Measurements from ENCODE around the gene ANLN. TPM values are rescaled to one million over a fixed set of nuclear protein-coding genes. Genes with fewer than 3 reads are reported as not detected.

The ANLN gene
- polyA plus RNA-seq, 1 donor (not counting 4 experiments of a cell fraction or from before 2014, with no cell fraction given): 65.8 TPM

DNA sequence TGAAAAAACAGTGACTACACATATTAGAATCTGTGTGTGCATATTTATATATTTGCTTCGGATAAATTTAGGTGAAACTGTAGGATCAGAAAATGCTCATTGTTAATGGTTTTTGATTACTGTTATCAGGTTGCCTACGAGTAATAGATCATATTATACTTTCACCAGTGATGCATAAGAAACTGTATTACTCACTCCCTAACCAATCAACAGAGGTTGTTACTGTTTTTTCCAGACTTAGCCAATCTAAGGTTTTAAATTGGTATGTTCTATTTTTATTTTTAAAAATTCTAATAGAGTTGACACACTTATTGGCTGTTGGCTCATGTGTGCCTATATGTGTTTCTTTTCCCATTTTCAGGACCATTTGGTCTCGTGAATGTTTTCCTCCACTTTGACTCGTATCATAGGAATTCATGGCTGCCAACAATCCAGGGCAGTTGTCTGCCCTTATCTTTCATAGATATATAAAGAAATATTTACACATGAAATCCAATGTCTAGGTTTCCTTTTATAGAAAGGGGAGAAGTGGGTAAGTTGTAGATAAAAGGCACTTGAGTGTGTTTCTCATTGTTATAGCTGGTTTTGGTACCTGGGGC, 59.2 kb downstream of the ANLN start:
- TF ChIP-seq EZH2 (IDR thresholded peaks at IDR 0.05; ENCODE audit: low read length): no peak
- TF ChIP-seq, protein P1, sequence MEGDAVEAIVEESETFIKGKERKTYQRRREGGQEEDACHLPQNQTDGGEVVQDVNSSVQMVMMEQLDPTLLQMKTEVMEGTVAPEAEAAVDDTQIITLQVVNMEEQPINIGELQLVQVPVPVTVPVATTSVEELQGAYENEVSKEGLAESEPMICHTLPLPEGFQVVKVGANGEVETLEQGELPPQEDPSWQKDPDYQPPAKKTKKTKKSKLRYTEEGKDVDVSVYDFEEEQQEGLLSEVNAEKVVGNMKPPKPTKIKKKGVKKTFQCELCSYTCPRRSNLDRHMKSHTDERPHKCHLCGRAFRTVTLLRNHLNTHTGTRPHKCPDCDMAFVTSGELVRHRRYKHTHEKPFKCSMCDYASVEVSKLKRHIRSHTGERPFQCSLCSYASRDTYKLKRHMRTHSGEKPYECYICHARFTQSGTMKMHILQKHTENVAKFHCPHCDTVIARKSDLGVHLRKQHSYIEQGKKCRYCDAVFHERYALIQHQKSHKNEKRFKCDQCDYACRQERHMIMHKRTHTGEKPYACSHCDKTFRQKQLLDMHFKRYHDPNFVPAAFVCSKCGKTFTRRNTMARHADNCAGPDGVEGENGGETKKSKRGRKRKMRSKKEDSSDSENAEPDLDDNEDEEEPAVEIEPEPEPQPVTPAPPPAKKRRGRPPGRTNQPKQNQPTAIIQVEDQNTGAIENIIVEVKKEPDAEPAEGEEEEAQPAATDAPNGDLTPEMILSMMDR (optimal IDR thresholded peaks at IDR 0.05 in 1 of 3, IDR thresholded peaks at IDR 0.05 in 1 of 3, conservative IDR thresholded peaks at IDR 0.05 in 1 of 3; ENCODE audit: extremely low read depth in 1 of 3, insufficient read depth in 2 of 3, low read length in 3 of 3): no peak
- Histone ChIP-seq H3K9me1 (ENCODE audit: control insufficient read depth, extremely low read depth, insufficient read depth, low read length) (no peaks in the 10 kb centered on the region), H4K20me1 (ENCODE audit: control insufficient read depth, extremely low read depth, insufficient read depth, low read length) (no peaks in the 10 kb centered on the region), H3K9ac (ENCODE audit: control insufficient read depth, extremely low read depth, insufficient read depth, low read length) (no peak overlapping the region), H3K27ac (ENCODE audit: control insufficient read depth, insufficient read depth, low read length) (no peak overlapping the region), H3K36me3 (ENCODE audit: control insufficient read depth in 2 of 2, extremely low read depth in 1 of 2, insufficient read depth in 2 of 2, low read length in 2 of 2) (peaks cover 5 to 40% of the 10 kb centered on the region in 2 experiments), H3K4me2 (ENCODE audit: control insufficient read depth, extremely low read depth, insufficient read depth, low read depth, low read length) (no peak overlapping the region), H3K9me3 (ENCODE audit: control insufficient read depth, low read depth, low read length) (no peaks in the 10 kb centered on the region), H2AFZ (ENCODE audit: control insufficient read depth, low read length) (no peak overlapping the region), H3K79me2 (ENCODE audit: control insufficient read depth, insufficient read depth, low read length) (no peaks in the 10 kb centered on the region), H3K4me3 (ENCODE audit: control insufficient read depth in 2 of 3, extremely low read depth in 1 of 3, insufficient read depth in 2 of 3, low read depth in 1 of 3, low read length in 3 of 3) (no peak overlapping the region), H3K4me1 (ENCODE audit: control insufficient read depth, extremely low read depth, insufficient read depth, low read length) (peaks cover 3% of the 10 kb centered on the region), H3K27me3 (ENCODE audit: control insufficient read depth, extremely low read depth, insufficient read depth, low read length) (no peaks in the 10 kb centered on the region)
- DNase-seq (ENCODE audit: low read depth, low spot score) (no peak), FAIRE-seq (no peak)
- dilution Hi-C loops (cut with MboI; ENCODE audit: extremely low pct_ligation_motif_present, low sequenced_read_pairs): no loop called here

DNA sequence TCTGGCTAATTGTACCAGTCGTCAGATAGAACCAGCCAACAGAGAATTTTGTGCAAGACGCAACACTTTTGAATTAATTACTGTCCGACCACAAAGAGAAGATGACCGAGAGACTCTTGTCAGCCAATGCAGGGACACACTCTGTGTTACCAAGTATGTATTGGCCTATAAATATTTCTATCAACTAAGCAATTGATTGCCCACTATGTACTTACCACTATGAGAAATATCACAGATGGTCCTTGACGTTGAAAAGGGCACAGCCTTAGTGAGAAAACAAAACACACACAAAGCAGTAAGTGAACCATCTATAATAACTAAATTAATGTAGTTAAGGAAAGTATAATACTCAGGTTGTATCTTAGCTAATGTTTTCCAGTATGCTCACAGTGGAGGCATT, 60.0 kb downstream of the ANLN start:
- FAIRE-seq (no peak), DNase-seq (ENCODE audit: low read depth, low spot score) (no peak)
- H3K9me1 ChIP-seq (ENCODE audit: control insufficient read depth, extremely low read depth, insufficient read depth, low read length): no peaks in the 10 kb centered on the region
- no peaks in the 10 kb centered on the region for H3K9me3 ChIP-seq (ENCODE audit: control insufficient read depth, low read depth, low read length)
- H3K36me3 ChIP-seq (ENCODE audit: control insufficient read depth in 2 of 2, extremely low read depth in 1 of 2, insufficient read depth in 2 of 2, low read length in 2 of 2): peaks cover 5 to 40% of the 10 kb centered on the region in 2 experiments
- no peak overlapping the region for H3K27ac ChIP-seq (ENCODE audit: control insufficient read depth, insufficient read depth, low read length)
- H4K20me1 ChIP-seq (ENCODE audit: control insufficient read depth, extremely low read depth, insufficient read depth, low read length): no peaks in the 10 kb centered on the region
- no peak for TF ChIP-seq EZH2 (IDR thresholded peaks at IDR 0.05; ENCODE audit: low read length)
- TF ChIP-seq, protein P1 (optimal IDR thresholded peaks at IDR 0.05 in 1 of 3, IDR thresholded peaks at IDR 0.05 in 1 of 3, conservative IDR thresholded peaks at IDR 0.05 in 1 of 3; ENCODE audit: extremely low read depth in 1 of 3, insufficient read depth in 2 of 3, low read length in 3 of 3): no peak
- no peak overlapping the region for H3K9ac ChIP-seq (ENCODE audit: control insufficient read depth, extremely low read depth, insufficient read depth, low read length)
- H3K4me1 ChIP-seq (ENCODE audit: control insufficient read depth, extremely low read depth, insufficient read depth, low read length): peaks cover 3% of the 10 kb centered on the region
- dilution Hi-C loops (cut with MboI; ENCODE audit: extremely low pct_ligation_motif_present, low sequenced_read_pairs): no loop called here
- no peak overlapping the region for H3K4me2 ChIP-seq (ENCODE audit: control insufficient read depth, extremely low read depth, insufficient read depth, low read depth, low read length)
- no peaks in the 10 kb centered on the region for H3K79me2 ChIP-seq (ENCODE audit: control insufficient read depth, insufficient read depth, low read length)
- H2AFZ ChIP-seq (ENCODE audit: control insufficient read depth, low read length): no peak overlapping the region
- H3K4me3 ChIP-seq (ENCODE audit: control insufficient read depth in 2 of 3, extremely low read depth in 1 of 3, insufficient read depth in 2 of 3, low read depth in 1 of 3, low read length in 3 of 3): no peak overlapping the region
- no peaks in the 10 kb centered on the region for H3K27me3 ChIP-seq (ENCODE audit: control insufficient read depth, extremely low read depth, insufficient read depth, low read length)

All from keratinocyte (primary cell).